ENCODE measurements around the gene KY.

- TF ChIP-seq CTCF (IDR thresholded peaks at IDR 0.05; ENCODE audit: low read depth, low read length) (no peak), EZH2phosphoT487 (IDR thresholded peaks at IDR 0.05; ENCODE audit: low read depth) (no peak)
These were observed 91.2 kb downstream of the KY start for GRCh38 chr3:134559591-134559990.

Measured in OCI-LY3 (cell line).